Astrocyte (in vitro differentiated cells and primary cell): ENCODE measurements around the gene ACOT7.

Experiments
- EZH2 ChIP-seq: IDR thresholded peaks from 2 replicates; pipeline ENCODE4 v1.6.1; 2012; ENCODE audit warnings: mild to moderate bottlenecking, low read length, inconsistent platforms; ENCODE audit not compliant: insufficient read depth
- TF ChIP-seq, protein P1 (sequence below): IDR thresholded peaks from 2 replicates; pipeline ENCODE4 v1.5.1; 2011; ENCODE audit warnings: low read depth, mild to moderate bottlenecking, inconsistent platforms, low read length, moderate library complexity; ENCODE audit not compliant: insufficient read depth

DNA sequence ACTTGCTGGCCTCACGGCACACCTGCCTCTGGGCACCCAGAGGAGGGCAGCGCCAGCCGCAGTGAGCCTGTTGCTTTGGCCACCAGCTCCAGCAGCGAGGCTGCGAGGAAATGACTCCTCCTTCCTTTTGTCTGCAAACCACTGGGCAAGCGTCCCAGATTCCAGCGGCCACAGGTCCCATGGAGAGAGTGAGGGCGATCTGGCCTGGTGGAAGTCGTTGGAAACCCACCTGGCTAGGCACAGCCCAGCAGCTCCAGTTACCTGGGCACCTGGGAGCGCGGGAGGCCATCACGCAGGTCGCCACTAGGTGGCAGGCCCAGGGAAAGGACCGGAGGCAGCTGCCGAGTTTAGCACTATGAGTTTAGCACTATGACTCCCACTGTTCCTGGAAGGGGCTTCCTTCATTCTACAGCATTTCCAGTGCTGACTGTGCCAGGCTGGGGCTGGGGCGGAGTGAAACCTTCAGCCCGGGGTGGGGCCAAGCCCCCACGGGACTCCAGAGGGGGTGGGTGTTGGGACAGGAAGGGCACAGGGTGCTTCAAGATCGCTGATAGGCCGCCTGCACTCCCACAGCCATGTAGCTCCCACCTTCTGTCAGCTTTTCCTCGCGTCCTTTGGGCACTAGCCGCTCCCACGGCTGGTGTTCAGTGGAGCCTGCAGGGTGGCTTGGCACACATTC, 29.9 kb upstream of the ACOT7 start:
- TF ChIP-seq, protein P1, sequence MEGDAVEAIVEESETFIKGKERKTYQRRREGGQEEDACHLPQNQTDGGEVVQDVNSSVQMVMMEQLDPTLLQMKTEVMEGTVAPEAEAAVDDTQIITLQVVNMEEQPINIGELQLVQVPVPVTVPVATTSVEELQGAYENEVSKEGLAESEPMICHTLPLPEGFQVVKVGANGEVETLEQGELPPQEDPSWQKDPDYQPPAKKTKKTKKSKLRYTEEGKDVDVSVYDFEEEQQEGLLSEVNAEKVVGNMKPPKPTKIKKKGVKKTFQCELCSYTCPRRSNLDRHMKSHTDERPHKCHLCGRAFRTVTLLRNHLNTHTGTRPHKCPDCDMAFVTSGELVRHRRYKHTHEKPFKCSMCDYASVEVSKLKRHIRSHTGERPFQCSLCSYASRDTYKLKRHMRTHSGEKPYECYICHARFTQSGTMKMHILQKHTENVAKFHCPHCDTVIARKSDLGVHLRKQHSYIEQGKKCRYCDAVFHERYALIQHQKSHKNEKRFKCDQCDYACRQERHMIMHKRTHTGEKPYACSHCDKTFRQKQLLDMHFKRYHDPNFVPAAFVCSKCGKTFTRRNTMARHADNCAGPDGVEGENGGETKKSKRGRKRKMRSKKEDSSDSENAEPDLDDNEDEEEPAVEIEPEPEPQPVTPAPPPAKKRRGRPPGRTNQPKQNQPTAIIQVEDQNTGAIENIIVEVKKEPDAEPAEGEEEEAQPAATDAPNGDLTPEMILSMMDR: peak; percentile 41
- no peak for TF ChIP-seq EZH2
